Upper lobe of left lung (tissue), 6 donors: Measurements from ENCODE around the gene CYBC1. TPM values are rescaled to one million over a fixed set of nuclear protein-coding genes. Genes with fewer than 3 reads are reported as not detected.
A peak's percentile ranks its signal among the peaks of the same experiment; 100 is the strongest.
"Not testable (repeated sequence)": the region's sequence is repeated elsewhere in the genome, so short reads cannot be mapped to it uniquely, and the experiment has no call there.

Experiments used
- ATAC-seq, 2 donors: fragments of 200-7000 bp; cut with Tn5 transposase; one replicate each; pipeline ENCODE4 v1.9.1; 2022; ENCODE audit warnings: mild to moderate bottlenecking in 2 of 2, moderate library complexity in 2 of 2; ENCODE audit not compliant: low FRiP score in 2 of 2
- DNase-seq, 2 donors: peaks; one replicate each; pipeline ENCODE4 v3.0.0-alpha.2; 2019 to 2020
- H3K27ac ChIP-seq, 4 donors: fragments of 200-600 bp; sonication (generic); one replicate each; pipeline ENCODE4 v1.5.1; 2016 to 2019
- H3K27me3 ChIP-seq, 4 donors: fragments of 200-600 bp; sonication (generic); one replicate each; pipeline ENCODE4 v1.5.1; 2017 to 2019
- H3K36me3 ChIP-seq, 4 donors: fragments of 200-600 bp; sonication (generic); one replicate each; pipeline ENCODE4 v1.5.1; 2016 to 2019
- H3K4me1 ChIP-seq, 4 donors: fragments of 200-600 bp; sonication (generic); one replicate each; pipeline ENCODE4 v1.5.1; 2018 to 2019
- H3K4me3 ChIP-seq, 4 donors: fragments of 200-600 bp; sonication (generic); one replicate each; pipeline ENCODE4 v1.5.1; 2017 to 2019; ENCODE audit warnings: mild to moderate bottlenecking in 2 of 4, moderate library complexity in 1 of 4
- H3K9me3 ChIP-seq, 4 donors: fragments of 200-600 bp; sonication (generic); one replicate each; pipeline ENCODE4 v1.5.1; 2018 to 2019
- EP300 ChIP-seq, 4 donors: sonication (generic); formaldehyde crosslinking; IDR thresholded peaks; one replicate each; pipeline ENCODE4 v1.5.1; 2017; ENCODE audit warnings: antibody characterized with exemption in 4 of 4, control low read depth in 2 of 4
- POLR2A ChIP-seq, 4 donors: fragments of 450-650 bp; IDR thresholded peaks; one replicate each; pipeline ENCODE4 v1.5.1; 2016 to 2017; ENCODE audit warnings: antibody characterized with exemption in 4 of 4, mild to moderate bottlenecking in 2 of 4
- POLR2AphosphoS5 ChIP-seq, 2 donors: sonication (generic); formaldehyde crosslinking; IDR thresholded peaks; one replicate each; pipeline ENCODE4 v1.5.1; 2017; ENCODE audit warnings: antibody characterized with exemption in 2 of 2
- WGBS, 2 donors: methylation state at CpG; one replicate each; pipeline ENCODE4 v1.1.5; 2017 to 2018; 5-methylcytosine and 5-hydroxymethylcytosine counted together
- total RNA-seq, 6 donors: library from RNA; depleted of rRNA in 4 of 6; stranded (reverse); fragments of >200 nt in 4 of 6; gene quantifications; one replicate each; pipeline versions ENCODE4 v1.1.0 to v1.2.1, GENCODE V29; 2016 to 2021
- TF ChIP-seq, protein P1 (sequence below), 6 experiments: fragments of 450-650 bp in 4 of 6; fragments of 200-600 bp in 2 of 6; sonication (generic) in 2 of 6; IDR thresholded peaks; one replicate each; pipeline ENCODE4 v1.5.1; 2016 to 2019; ENCODE audit warnings: antibody characterized with exemption in 6 of 6
- donor health status: DM: no; HTN: no; CAD: no; lungs with moderate emphysema.
- donor health status: DM: no; HTN: yes; CAD: no; lungs with severe emphysema.

CYBC1 gene
- total RNA-seq, 6 donors from 2014 or later, result 74.9 to 193 (median 108) TPM

DNA sequence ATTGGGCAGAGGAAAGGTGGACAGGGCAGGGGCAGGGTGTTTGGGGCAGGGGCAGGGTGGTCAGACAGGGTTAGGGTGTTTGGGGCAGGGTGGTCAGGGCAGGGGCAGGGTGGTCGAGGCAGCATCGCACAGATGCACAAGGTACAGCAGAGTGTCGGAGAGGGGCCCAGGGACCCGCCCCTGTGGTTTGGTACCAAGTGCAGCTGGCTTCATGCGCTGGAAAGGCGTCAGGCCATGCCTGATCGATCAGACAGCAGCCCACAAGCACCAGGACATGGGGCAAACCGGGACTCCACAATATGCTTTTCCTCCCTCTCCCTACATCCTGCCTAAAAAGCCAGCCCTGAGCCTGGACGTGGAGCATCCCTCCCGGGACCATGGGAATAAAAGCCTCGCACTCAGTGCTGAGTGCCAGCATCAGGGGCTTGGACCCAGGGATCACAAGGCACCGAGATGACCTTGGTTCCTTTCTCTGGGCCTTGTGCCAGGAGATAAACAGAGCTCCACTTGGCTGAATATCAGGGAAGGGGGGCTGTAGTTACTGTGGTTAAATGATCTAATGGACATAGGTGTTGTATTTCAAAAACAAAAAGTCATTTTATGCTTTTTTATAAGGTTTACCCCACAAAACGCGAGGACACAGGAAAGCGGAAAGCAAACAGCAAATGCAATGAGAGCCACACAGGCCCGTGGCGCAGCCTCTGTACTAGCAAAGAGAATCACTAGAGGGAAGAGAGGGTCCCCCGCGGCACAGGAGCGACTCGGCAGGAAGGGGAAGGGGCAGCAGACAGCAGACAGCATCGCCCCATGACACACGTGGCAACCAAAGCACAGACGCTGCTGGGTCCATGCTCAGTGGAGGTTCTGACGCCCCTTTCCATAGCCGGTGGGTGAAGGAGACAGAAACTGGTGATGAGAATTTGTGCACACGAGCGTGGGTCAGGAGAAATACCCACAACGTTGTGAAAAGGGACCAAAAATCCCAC lies 37.7 kb downstream of the CYBC1 start:
- 89 to 90% methylated on average over 29 of the region's 29 CpGs for WGBS, 2 donors

DNA sequence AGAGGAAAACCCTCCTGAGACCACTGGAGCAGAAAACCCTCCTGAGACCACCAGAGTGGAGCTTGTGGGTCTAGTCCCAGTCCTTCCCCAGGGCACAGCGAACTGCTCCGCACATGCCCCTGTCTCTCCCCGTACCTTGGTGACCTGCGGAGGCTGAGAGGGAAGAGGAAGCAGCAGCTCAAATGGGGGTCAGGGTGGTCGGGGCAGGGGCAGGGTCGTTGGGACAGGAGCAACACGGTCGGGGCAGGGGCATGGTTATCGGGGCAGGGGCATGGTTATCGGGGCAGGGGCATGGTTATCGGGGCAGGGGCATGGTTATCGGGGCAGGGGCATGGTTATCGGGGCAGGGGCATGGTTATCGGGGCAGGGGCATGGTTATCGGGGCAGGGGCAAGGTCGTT lies 38.5 kb downstream of the CYBC1 start:
- peaks cover 0 to 29% (median 7%) of the 10 kb centered on the region in 4 donors for H3K36me3 ChIP-seq
- not testable (repeated sequence) for DNase-seq, H3K27me3 ChIP-seq, H3K4me3 ChIP-seq, H3K27ac ChIP-seq, H3K9me3 ChIP-seq, ATAC-seq, H3K4me1 ChIP-seq
- WGBS, 2 donors, result 89 to 94% methylated on average over 13 to 16 of the region's 16 CpGs

More for the DNA sequence above, 37.7 kb downstream of the CYBC1 start:
- peaks cover 4 to 13% (median 9%) of the 10 kb centered on the region in 4 donors for H3K4me1 ChIP-seq
- TF ChIP-seq, protein P1, sequence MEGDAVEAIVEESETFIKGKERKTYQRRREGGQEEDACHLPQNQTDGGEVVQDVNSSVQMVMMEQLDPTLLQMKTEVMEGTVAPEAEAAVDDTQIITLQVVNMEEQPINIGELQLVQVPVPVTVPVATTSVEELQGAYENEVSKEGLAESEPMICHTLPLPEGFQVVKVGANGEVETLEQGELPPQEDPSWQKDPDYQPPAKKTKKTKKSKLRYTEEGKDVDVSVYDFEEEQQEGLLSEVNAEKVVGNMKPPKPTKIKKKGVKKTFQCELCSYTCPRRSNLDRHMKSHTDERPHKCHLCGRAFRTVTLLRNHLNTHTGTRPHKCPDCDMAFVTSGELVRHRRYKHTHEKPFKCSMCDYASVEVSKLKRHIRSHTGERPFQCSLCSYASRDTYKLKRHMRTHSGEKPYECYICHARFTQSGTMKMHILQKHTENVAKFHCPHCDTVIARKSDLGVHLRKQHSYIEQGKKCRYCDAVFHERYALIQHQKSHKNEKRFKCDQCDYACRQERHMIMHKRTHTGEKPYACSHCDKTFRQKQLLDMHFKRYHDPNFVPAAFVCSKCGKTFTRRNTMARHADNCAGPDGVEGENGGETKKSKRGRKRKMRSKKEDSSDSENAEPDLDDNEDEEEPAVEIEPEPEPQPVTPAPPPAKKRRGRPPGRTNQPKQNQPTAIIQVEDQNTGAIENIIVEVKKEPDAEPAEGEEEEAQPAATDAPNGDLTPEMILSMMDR (IDR thresholded peaks at IDR 0.05), result no peak
- TF ChIP-seq POLR2A (IDR thresholded peaks at IDR 0.05), result no peak
- H3K9me3 ChIP-seq, result no peaks in the 10 kb centered on the region
- DNase-seq, result no peak
- no peaks in the 10 kb centered on the region for H3K27me3 ChIP-seq
- H3K36me3 ChIP-seq, result peaks cover 0 to 29% (median 7%) of the 10 kb centered on the region in 4 donors
- no peak overlapping the region for H3K4me3 ChIP-seq
- ATAC-seq, result no peak
- no peak overlapping the region for H3K27ac ChIP-seq

DNA sequence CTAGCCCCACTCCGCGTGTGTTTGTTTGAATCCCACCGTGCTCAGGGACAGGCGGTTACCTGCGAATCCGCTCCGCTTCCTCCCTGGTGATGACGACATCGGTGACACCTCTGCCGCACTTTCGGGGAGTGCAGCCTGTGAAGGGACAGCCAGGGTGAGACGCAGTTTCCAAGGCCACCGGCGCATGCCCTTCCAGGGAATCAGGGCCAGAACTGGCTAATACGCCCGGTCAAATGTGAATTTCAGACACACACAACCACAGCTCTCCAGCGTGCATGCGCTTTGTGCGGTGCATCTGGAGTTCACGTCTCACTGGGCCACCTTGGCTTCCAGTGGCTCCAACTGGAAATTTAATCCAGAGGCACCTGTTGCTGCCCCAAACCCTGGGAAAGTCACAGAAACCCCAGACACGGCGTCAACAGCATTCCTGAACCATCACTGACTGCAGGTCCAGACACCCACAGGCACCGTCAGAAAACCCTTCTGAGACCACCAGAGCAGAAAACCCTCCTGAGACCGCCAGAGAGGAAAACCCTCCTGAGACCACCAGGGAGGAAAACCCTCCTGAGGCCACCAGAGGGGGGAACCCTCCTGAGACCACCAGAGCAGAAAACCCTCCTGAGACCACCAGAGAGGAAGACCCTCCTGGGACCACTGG lies 39.0 kb downstream of the CYBC1 start:
- no peaks in the 10 kb centered on the region for H3K9me3 ChIP-seq
- no peaks in the 10 kb centered on the region for H3K27me3 ChIP-seq
- H3K27ac ChIP-seq, result no peak overlapping the region
- no peak for ATAC-seq
- WGBS, 2 donors, result 96 to 98% methylated on average over 16 to 24 of the region's 24 CpGs
- peaks cover 0 to 29% (median 7%) of the 10 kb centered on the region in 4 donors for H3K36me3 ChIP-seq
- H3K4me3 ChIP-seq, result no peak overlapping the region
- DNase-seq, result no peak
- TF ChIP-seq POLR2A (IDR thresholded peaks at IDR 0.05) (no peak), EP300 (IDR thresholded peaks at IDR 0.05) (no peak), POLR2AphosphoS5 (IDR thresholded peaks at IDR 0.05) (no peak)
- TF ChIP-seq, protein P1 (IDR thresholded peaks at IDR 0.05), result no peak
- peaks cover 0 to 6% (median 5%) of the 10 kb centered on the region in 4 donors for H3K4me1 ChIP-seq

DNA sequence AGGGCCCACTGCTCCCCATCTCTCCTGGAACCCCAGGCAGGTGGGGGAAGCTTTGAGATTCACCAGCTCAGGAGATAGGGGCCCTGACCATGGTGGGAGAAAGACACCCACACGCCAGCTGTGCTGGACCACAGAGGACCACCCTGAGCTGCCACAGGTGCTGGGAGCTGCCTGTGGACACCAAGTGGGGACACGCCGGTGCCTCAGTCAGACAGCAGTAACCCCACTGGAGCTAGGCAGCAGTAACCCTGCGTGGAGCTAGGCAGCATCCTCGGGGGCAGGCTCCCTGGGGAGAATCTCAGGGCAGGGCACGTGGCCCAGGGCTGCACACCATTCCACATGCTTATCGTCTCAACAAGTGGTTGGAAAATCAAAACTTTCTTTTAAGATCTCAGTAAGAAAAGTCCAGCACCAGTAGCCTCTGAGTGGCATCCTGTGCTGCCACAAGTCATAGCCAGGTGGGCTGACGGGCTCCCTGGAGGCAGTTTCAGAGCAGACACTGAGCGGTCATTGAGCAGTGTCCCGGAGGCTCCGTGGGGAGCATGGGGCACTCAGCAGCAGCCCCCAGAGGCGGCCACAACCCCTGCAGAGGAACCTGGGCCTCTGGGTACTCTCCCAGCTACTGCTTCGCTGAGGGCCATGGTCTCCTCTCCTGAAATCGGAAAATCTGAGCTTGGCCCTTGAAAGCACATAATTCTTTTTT lies 40.4 kb downstream of the CYBC1 start:
- H3K4me3 ChIP-seq, result no peak overlapping the region
- no peak for DNase-seq
- H3K27ac ChIP-seq, result no peak overlapping the region
- no peak for TF ChIP-seq EP300 (IDR thresholded peaks at IDR 0.05)
- TF ChIP-seq, protein P1 (IDR thresholded peaks at IDR 0.05), result no peak
- no peak for TF ChIP-seq POLR2AphosphoS5 (IDR thresholded peaks at IDR 0.05)
- no peak for TF ChIP-seq POLR2A (IDR thresholded peaks at IDR 0.05)
- no peak for ATAC-seq
- no peaks in the 10 kb centered on the region for H3K9me3 ChIP-seq
- WGBS, 2 donors, result 92 to 93% methylated on average over 11 to 14 of the region's 14 CpGs
- peaks cover 0 to 37% (median 10%) of the 10 kb centered on the region in 4 donors for H3K36me3 ChIP-seq
- peaks cover 0 to 6% (median 5%) of the 10 kb centered on the region in 4 donors for H3K4me1 ChIP-seq
- no peaks in the 10 kb centered on the region for H3K27me3 ChIP-seq

DNA sequence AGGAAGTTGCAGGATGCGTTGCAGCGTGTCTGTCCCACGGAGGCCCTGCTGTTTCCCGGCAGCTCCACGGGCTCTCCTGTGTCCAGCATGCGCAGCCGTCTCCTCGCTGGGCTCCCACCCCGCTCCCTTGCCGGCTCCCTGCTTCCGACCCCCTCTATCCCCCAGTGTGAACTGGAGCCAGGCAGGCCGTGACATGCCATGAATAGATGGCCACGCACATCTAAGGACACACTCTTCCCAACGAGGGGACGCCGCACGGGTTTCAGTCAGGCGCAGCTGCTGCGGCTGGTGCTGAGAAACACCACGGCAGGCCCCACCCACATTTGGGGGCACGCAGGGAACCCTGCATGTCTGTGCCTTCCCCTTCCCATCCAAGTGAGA lies 41.6 kb downstream of the CYBC1 start:
- 90 to 91% methylated on average over 13 to 18 of the region's 21 CpGs for WGBS, 2 donors
- Histone ChIP-seq H3K4me1 (no peaks in the 10 kb centered on the region), H3K9me3 (no peaks in the 10 kb centered on the region), H3K27me3 (no peaks in the 10 kb centered on the region), H3K27ac (no peak overlapping the region), H3K4me3 (no peak overlapping the region), H3K36me3 (peaks cover 0 to 42% (median 16%) of the 10 kb centered on the region in 4 donors)
- ATAC-seq, result no peak
- peak in 1 of 2 donors; percentile 66 for DNase-seq
- TF ChIP-seq, protein P1 (IDR thresholded peaks at IDR 0.05), result no peak
- TF ChIP-seq POLR2AphosphoS5 (IDR thresholded peaks at IDR 0.05) (no peak), POLR2A (IDR thresholded peaks at IDR 0.05) (no peak), EP300 (IDR thresholded peaks at IDR 0.05) (no peak)
